NCI-H1105 (cell line): ENCODE data around the gene DUSP11.
"Not testable (repeated sequence)": the region's sequence is repeated elsewhere in the genome, so short reads cannot be mapped to it uniquely, and the experiment has no call there.

ENCODE experiments used
- DNase-seq: peaks from one replicate; lab custom pipeline; 2025; lab: John Stamatoyannopoulos, UW

DUSP11 gene

GRCh38 chr2:73772819-73773218 is 7.1 kb downstream of the DUSP11 start:
- no peak for DNase-seq

DNA sequence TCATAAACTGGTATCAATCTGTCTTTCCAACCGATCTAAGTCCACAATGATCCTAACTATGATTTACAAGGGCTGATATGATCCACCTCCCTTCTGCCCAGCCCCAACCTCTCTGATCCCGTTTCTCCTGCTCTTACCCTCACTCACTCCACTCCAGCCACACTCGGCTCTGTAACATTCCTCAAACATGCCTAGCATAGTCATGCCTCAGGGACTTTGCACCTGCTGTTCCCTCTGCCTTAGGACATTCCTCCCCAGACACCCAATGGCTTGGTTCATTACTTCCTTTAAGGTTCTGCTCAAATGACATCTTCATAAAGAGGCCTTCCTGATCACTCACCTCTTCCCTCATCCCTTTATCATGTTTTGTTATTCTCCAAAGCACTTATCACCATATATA is 9.2 kb downstream of the DUSP11 start:
- no peak for DNase-seq

DNA sequence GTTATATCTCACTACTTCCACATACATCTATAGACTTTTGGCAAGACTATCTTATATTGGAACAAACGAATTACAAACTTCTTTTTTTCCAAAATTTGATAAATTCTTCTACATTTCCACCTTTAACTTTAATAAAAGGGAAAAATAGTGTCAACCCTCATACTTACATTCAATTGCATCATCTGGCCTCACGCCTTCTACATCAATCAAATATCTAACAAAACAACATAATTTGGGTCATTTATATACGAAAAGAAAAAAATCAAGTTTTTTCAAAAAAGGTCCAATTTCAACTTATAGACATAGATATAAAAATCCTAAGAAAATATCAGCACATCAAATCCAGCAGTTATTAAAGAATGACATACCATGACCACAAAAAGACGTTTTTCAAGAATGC is 12.9 kb downstream of the DUSP11 start:
- no peak for DNase-seq

DNA sequence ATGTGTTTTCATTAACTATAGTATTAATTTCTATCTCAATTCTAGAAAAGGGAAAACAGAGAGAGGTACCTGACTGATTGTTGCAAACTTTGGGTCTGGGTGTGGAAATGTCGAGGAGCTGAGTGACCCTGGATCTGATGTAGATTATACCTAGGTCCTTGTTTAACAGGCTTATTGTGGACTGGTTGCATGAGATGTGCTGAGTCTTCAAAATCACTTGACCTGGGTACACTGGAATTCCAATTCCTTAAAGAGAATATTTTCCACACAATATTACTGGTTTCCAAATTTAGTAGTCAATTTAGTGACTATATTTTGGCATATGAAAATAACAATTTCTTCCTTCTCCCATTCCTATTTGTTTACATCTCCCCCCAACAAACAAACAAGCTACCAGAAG is 13.6 kb downstream of the DUSP11 start:
- no peak for DNase-seq

GRCh38 chr2:73764945-73765344 is 15.0 kb downstream of the DUSP11 start:
- DNase-seq: no peak

DNA sequence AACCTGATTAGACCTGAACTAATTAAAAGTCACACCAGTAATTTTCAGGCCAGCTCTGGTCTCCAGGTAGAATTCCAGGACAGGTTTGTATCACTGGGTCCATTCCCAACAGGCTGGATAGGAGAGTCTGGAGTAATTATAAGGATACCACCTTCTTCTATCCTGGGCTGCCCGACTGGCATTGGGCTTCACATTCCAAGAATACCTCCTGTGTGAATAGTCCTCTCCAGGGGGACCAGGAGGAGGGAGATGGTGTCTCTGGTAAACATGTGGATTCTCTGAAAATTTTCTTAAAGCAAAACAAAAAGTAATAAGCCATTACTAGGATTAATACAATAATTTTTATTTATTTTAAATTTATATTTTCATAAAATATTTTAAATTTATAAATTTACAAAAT is 17.3 kb downstream of the DUSP11 start:
- DNase-seq: no peak

DNA sequence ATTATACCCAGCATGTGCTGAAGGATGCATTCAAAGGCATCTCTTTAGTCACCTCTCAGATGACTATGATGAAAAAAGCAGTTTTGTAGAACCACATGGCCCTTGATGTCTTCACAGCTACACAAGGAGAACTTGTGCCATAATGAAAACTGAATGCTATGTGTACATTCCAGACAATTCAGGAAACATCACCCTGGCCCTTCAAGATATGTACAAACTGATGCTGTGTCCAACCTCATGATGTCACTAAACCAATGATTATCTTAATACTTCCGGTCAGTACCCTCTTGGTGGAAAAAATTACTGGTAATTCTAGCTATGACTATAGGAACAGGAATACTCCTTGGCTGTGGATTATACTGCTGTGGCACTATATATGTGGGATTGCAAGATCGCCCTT is 20.0 kb downstream of the DUSP11 start:
- no peak for DNase-seq

DNA sequence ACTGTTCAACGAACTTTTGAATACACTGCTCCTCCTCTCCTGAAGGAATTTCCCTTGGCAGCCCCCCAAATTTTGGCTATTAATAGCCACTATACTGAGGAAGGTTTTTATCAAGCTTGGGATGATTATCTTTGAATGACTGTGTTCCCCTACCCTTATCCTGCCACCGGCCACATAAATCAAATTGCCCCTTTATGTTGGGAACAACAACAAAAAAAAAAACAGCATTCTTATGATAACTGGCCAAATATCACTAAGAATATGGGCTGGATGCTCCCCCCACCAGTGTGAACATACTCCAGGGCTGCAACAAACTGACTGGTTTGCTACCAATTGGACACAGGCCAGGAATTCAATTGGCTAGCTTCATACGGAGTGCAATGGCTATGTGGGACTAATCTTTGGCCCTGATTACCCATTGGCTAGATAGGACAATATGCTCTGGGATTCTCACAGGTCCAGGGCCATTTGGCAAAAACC is 20.6 kb downstream of the DUSP11 start:
- no peak for DNase-seq

GRCh38 chr2:73754332-73754731 is 25.6 kb downstream of the DUSP11 start:
- DNase-seq: not testable (repeated sequence)

DNA sequence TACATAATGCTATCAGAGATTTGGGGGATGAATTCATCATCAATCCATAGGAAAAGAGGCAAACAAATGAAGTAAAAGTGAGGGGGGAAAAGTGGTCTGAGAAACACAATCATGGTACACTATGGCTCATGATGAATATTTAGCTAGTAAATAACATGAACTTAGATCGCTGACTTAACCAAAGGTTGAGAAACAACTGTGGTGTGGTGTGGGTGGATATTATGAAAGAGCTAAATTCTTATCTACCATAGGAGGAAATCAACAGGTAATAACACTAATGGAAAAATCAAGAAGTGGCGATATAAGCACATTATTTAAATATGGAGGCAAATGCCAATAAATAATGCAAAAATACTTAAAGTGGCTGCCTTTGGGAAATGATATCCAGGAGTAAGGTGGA is 30.6 kb downstream of the DUSP11 start:
- DNase-seq: no peak

GRCh38 chr2:73746877-73747208 is 33.1 kb downstream of the DUSP11 start:
- no peak for DNase-seq

DNA sequence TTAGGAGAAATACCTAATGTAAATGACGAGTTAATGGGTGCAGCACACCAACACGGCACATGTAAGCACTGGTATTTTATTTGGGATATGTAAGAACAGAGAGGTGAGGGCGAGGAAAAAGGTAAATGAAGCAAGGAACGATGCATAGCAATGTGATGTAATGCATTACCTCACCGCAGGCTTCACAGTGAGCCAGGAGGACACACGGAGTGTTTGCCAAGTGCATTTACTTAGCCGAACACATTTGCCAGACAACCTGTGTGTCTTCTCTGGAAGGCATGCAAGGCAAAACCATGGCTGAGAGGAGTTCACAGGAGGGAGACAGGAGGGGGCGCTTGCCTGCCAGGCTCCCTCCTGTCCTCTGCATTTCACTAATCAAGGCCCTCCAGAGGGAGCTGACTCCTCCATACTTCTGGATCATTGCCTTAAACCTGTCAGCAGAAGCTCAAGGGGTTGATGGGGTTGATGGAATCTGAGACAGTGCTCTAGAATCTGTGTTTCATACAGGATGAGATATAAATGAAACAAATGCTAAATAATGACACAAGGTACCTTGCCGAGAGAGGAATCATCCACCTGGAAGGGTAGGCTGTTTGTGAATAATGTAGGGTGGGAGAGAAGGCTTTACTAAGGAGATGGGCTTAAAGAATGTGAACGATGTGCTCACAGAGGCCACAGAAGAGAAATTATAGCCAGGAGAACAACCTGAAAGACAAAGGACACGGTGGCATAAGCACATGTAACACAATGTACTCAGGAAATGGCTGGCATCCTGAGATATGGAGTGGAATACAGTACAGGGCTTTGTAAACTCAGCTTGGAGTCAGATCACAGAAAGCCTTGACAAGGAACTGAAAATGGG is 33.7 kb downstream of the DUSP11 start:
- no peak for DNase-seq

DNA sequence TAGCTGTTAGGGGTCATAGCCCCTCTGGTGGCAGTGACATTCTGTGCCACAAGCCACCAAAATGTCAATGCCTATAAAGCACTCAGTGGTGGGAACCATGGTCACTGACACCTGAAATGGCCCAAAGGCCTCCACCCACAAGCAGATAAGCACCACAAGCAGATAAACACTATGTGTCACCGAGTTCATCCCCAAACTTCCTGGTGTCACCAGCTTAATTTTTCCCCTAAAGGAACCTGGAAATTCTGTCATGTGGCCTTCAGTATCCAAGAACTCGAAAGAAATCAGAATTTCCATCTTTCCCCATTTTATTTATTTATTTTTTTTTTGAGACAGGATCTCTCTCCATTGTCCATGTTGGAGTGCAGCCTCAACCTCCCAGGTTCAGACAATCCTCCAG is 39.1 kb downstream of the DUSP11 start:
- no peak for DNase-seq

DNA sequence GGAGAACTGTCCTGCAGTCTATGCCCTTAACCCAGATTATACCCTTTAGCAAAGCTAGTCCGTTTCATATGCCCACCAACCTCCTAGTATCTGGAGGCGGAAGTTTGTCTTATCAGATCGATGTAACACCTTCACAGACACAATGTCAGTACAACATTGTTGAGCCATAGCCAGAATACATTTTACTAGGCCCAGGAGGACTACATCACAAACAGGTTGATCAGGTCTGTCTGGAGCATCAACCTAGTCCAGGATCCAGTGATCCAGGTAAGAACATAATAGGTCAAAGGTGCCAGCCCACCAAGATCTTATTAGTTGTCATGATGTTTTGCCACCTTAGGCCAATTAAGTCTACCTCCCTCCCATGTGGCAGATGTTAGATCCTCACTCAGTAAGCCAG is 40.8 kb downstream of the DUSP11 start:
- DNase-seq: no peak

DNA sequence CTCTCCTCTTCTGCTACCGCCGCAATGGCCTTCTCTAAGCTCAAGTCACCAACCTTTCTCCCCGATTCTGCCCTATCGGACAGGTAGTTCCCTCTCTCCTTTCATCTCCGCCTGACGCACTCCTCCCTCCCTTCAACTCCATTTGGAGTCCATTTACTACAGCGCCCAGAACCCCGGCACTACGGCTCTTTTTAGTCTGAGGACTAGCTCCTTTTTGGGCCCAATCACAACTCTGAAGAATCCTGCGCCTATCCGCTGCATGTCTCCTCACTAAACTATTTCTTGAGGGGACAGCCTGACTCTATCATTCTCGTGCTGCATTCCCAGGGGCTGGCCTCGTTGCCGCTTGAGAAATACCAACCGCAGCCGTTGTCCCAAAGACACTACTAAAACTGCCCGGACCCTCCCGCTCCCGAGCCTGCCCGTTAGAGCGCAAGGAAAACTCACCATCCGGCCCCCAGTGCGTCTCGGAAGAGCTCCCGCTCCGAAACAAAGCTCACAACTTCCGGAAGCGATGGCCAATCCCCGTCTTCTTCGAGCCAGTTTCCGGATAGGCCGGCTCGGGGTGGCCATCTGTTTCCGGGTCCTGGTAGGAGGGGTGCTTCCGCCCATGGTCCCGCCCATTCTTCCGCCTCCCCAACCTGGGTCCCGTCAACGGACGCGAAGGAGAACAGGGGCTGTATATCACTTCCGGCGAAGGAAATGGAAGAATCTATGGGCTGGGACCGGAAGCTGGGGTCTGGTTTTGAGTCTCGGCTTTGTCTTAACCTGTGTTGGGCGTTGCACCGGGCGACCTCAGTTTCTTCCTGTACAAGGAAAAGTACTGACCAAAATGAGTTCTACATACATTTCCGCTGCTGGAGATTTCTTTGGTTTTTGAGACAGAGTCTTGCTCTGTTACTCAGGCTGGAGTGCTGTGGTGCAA is 42.8 kb downstream of the DUSP11 start, which contains the start of gene TPRKB:
Gene TPRKB (minus strand): TSS at position 491 of the 925 bp plus-strand sequence. CDS start 2,776 bp downstream, outside the sequence.
- peak; percentile 92 for DNase-seq

DNA sequence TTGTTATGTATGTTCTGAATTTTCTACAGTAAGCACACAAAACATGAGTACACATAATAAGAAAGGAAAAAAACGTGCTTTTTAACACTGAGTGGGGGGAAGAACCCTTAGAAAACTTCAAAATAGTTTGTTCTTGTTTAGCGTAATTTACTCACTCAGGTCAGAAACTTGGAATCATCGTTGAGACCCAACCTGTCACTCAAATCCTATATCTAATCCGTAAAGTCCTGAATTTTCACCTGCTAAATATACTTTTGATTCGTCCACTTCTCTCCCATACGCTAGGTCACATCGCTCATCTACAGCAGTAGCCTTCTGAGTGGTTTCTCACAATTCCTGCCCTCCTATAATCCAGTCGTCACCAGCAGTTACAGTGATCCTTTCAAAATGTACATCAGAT is 43.5 kb downstream of the DUSP11 start:
- no peak for DNase-seq

- DNase-seq: no peak
These were observed 49.1 kb downstream of the DUSP11 start for GRCh38 chr2:73730810-73731209.

DNA sequence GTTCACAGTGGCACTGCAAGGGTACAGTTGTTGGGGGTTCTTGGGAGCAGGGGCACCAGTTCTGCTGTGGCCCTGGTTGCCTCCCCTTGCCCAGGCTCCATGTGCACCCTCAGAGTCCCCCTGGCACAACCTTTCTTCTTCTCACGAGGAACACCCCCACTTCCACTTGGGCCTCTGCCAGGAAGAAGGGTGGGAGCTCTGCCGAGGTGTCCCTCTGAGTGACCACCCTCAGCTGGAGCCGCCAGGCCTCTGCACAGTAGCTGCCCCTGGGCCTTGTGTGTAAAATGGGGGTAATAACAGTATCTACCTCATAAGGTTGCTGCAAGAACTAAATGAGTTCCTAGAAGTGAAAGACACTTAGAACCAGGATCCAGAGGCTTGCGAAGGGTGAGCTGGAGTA is 51.2 kb downstream of the DUSP11 start:
- DNase-seq: no peak

- no peak for DNase-seq
These were observed 51.9 kb downstream of the DUSP11 start for GRCh38 chr2:73728043-73728442.

DNA sequence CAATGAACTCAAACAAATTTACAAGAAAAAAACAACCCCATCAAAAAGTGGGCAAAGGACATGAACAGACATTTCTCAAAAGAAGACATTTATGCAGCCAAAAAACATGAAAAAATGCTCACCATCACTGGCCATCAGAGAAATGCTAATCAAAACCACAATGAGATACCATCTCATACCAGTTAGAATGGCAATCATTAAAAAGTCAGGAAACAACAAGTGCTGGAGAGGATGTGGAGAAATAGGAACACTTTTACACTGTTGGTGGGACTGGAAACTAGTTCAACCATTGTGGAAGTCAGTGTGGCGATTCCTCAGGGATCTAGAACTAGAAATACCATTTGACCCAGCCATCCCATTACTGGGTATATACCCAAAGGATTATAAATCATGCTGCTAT is 53.2 kb downstream of the DUSP11 start:
- DNase-seq: not testable (repeated sequence)

- no peak for DNase-seq
These were observed 60.9 kb downstream of the DUSP11 start for GRCh38 chr2:73718851-73719621.

DNA sequence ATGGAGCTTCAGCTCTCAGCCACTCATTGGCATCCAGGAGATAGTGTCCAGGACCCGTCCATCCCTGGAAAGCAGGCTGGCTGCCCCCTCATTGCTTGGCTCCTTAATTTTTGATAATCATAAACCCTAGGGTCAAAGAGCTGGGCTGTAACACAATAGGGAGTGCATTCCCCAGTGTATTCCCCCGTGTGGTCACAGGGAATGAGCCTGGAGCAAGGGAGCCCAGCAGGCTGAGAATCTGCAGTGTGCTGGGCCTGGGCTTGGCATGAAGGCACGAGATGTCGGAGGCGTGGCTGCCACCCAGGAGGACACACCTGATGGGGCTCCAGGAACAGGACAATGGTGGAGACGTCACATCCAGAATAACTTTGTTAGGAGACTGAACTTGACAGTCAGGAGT is 61.5 kb downstream of the DUSP11 start:
- DNase-seq: no peak
